Measurements from ENCODE around the gene DNAL1. TPM values are rescaled to one million over a fixed set of nuclear protein-coding genes. Genes with fewer than 3 reads are reported as not detected.

Gene DNAL1
- polyA plus RNA-seq, 2 of the 4 experiments (the other 2 are of a cell fraction) = 8.3 to 16.3 TPM

DNA sequence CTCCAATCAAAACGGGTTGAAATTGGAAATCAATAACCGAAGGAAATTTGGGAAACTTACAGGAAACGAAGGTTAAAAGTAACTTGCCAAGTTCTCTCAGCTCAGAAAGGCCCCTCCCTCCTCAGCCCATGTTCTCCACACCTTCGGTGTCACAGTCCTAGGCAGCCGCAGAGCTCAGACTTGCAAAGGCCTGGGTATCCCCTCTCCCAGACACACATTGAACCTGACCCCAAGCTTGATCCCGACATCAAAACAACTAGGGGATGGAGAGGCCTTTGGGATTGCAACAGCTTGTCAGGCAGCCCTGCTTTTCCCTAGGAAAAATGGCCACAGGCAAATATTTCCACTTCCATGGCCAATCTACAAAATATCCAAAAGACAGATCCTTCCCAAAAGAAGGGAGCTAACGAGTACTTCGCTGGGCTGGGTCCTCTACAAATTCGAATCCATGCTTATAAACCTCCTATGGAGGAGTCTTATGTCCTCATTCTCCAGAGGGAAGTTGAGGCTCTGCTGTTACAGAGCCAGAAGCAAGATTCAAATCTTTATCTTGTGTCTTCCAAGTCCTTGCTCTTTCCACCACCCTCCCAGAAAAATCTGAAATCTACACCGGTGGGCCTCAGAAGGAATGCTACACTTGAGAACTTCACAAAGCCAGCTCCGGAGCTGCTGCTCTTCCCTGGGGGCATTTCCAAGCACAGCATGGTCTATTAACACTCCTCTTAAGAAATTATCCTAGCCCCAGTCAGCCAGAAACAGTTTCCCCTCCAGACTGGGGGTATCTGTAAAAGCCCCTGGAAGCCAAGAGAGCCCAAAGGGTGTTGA lies 105.1 kb downstream of the DNAL1 start:
- 82% methylated on average over 11 of the region's 11 CpGs for WGBS (ENCODE audit: missing lambda C conversion rate)
- CTCF ChIA-PET = interaction anchor here (0.6 to 12.5 kb wide), 6 partner anchors 8 to 267 kb away, joined by 3 to 210 read pairs (median 7); a partner anchor contains a TSS
- ATAC-seq (no peak), DNase-seq (ENCODE audit: low read depth in 1 of 2, low spot score in 1 of 2) (no peak), FAIRE-seq (no peak)
- Histone ChIP-seq H3K4me3 (no peak overlapping the region), H3K9me3 (no peaks in the 10 kb centered on the region), H3K4me2 (no peak overlapping the region), H3K27ac (0 out of 6 replicates have a peak overlapping the region, but pooled peaks of 1 of the 2 experiments have one; percentile 0), H3K4me1 (peaks cover 80% of the 10 kb centered on the region)
- POLR2A ChIA-PET = interaction anchor here (0.5 kb wide), 1 partner anchor 22 kb away, joined by 5 read pairs; no protein-coding TSS in a partner anchor
- TF ChIP-seq EP300 (IDR thresholded peaks at IDR 0.05) (no peak), POLR2AphosphoS2 (conservative IDR thresholded peaks at IDR 0.05; ENCODE audit: low read length) (no peak), HES2 (IDR thresholded peaks at IDR 0.05) (no peak), HOXB5 (CRISPR knock-in tag; IDR thresholded peaks at IDR 0.05) (no peak), HDAC2 (IDR thresholded peaks at IDR 0.05) (no peak), ZNF302 (CRISPR knock-in tag; IDR thresholded peaks at IDR 0.05) (no peak), FOSB (CRISPR knock-in tag; IDR thresholded peaks at IDR 0.05) (no peak), HEYL (CRISPR knock-in tag; IDR thresholded peaks at IDR 0.05) (no peak)
- TF ChIP-seq, protein P1, sequence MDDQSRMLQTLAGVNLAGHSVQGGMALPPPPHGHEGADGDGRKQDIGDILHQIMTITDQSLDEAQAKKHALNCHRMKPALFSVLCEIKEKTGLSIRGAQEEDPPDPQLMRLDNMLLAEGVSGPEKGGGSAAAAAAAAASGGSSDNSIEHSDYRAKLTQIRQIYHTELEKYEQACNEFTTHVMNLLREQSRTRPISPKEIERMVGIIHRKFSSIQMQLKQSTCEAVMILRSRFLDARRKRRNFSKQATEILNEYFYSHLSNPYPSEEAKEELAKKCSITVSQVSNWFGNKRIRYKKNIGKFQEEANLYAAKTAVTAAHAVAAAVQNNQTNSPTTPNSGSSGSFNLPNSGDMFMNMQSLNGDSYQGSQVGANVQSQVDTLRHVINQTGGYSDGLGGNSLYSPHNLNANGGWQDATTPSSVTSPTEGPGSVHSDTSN (IDR thresholded peaks at IDR 0.05) = no peak

GRCh38 chr14:73750531-73750901 lies 105.7 kb downstream of the DNAL1 start:
- ChIA-PET CTCF (interaction anchor here (1.5 to 12.5 kb wide), 4 partner anchors 8 to 34 kb away, joined by 4 to 210 read pairs (median 64); no protein-coding TSS in a partner anchor), POLR2A (no interaction called here)
- ATAC-seq (no peak), FAIRE-seq (no peak), DNase-seq (ENCODE audit: low read depth in 1 of 2, low spot score in 1 of 2) (no peak)
- Histone ChIP-seq H3K4me2 (no peak overlapping the region), H3K4me1 (peaks cover 80% of the 10 kb centered on the region), H3K27ac (0 out of 6 replicates have a peak overlapping the region, but pooled peaks of 1 of the 2 experiments have one; percentile 0), H3K4me3 (no peak overlapping the region), H3K9me3 (no peaks in the 10 kb centered on the region)
- TF ChIP-seq JUN (IDR thresholded peaks at IDR 0.05) = no peak
- no peak for TF ChIP-seq CEBPB (IDR thresholded peaks at IDR 0.05)
- no peak for TF ChIP-seq HMGXB4 (CRISPR knock-in tag; IDR thresholded peaks at IDR 0.05; ENCODE audit: borderline replicate concordance)
- TF ChIP-seq, protein P2, sequence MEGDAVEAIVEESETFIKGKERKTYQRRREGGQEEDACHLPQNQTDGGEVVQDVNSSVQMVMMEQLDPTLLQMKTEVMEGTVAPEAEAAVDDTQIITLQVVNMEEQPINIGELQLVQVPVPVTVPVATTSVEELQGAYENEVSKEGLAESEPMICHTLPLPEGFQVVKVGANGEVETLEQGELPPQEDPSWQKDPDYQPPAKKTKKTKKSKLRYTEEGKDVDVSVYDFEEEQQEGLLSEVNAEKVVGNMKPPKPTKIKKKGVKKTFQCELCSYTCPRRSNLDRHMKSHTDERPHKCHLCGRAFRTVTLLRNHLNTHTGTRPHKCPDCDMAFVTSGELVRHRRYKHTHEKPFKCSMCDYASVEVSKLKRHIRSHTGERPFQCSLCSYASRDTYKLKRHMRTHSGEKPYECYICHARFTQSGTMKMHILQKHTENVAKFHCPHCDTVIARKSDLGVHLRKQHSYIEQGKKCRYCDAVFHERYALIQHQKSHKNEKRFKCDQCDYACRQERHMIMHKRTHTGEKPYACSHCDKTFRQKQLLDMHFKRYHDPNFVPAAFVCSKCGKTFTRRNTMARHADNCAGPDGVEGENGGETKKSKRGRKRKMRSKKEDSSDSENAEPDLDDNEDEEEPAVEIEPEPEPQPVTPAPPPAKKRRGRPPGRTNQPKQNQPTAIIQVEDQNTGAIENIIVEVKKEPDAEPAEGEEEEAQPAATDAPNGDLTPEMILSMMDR (IDR thresholded peaks at IDR 0.05) = no peak
- no peak for TF ChIP-seq RCOR1 (IDR thresholded peaks at IDR 0.05; ENCODE audit: low read depth, low read length)
- TF ChIP-seq RAD21 (conservative IDR thresholded peaks at IDR 0.05 in 1 of 2, IDR thresholded peaks at IDR 0.05 in 1 of 2) = no peak
- no peak for TF ChIP-seq MYC (IDR thresholded peaks at IDR 0.05; ENCODE audit: borderline replicate concordance, low read length)
- TF ChIP-seq ZFP36 (IDR thresholded peaks at IDR 0.05; ENCODE audit: borderline replicate concordance, partially characterized antibody) = no peak
- 60% methylated on average over 3 of the region's 3 CpGs for WGBS (ENCODE audit: missing lambda C conversion rate)

All from A549 (cell line).